IPS DF 4.7 (cell line): ENCODE data around the gene TEKTIP1.
"Not testable (repeated sequence)": the region's sequence is repeated elsewhere in the genome, so short reads cannot be mapped to it uniquely, and the experiment has no call there.

Experiments
- DNase-seq: peaks from one replicate; pipeline ENCODE4 v3.0.0-alpha.2; 2013; ENCODE audit warnings: low spot score; ENCODE audit errors: extremely low read depth

Gene TEKTIP1

GRCh38 chr19:3507371-3508120 is 31.4 kb upstream of the TEKTIP1 start:
- DNase-seq = no peak

- not testable (repeated sequence) for DNase-seq
These were observed 30.8 kb upstream of the TEKTIP1 start for GRCh38 chr19:3508121-3508661.

GRCh38 chr19:3508771-3509535 is 30.0 kb upstream of the TEKTIP1 start:
- no peak for DNase-seq

GRCh38 chr19:3509566-3509989 is 29.4 kb upstream of the TEKTIP1 start:
- DNase-seq = no peak

GRCh38 chr19:3510727-3511126 is 28.2 kb upstream of the TEKTIP1 start:
- DNase-seq = no peak

GRCh38 chr19:3511506-3512251 is 27.3 kb upstream of the TEKTIP1 start:
- no peak for DNase-seq

GRCh38 chr19:3512562-3513228 is 26.3 kb upstream of the TEKTIP1 start:
- DNase-seq = no peak

GRCh38 chr19:3513229-3514140 is 25.5 kb upstream of the TEKTIP1 start:
- DNase-seq = no peak

- no peak for DNase-seq
These were observed 24.0 kb upstream of the TEKTIP1 start for GRCh38 chr19:3514930-3515329.

- DNase-seq = no peak
These were observed 23.0 kb upstream of the TEKTIP1 start for GRCh38 chr19:3515891-3516422.

GRCh38 chr19:3516675-3517207 is 22.2 kb upstream of the TEKTIP1 start:
- no peak for DNase-seq

GRCh38 chr19:3517638-3518037 is 21.3 kb upstream of the TEKTIP1 start:
- DNase-seq = no peak

GRCh38 chr19:3518255-3518654 is 20.7 kb upstream of the TEKTIP1 start:
- DNase-seq = no peak

GRCh38 chr19:3518659-3519058 is 20.3 kb upstream of the TEKTIP1 start:
- DNase-seq = no peak

GRCh38 chr19:3519126-3519525 is 19.8 kb upstream of the TEKTIP1 start:
- DNase-seq = no peak

- DNase-seq = no peak
These were observed 18.5 kb upstream of the TEKTIP1 start for GRCh38 chr19:3520166-3521103.

- DNase-seq = no peak
These were observed 17.9 kb upstream of the TEKTIP1 start for GRCh38 chr19:3521104-3521445.
